Measurements from ENCODE around the gene SDHA. TPM values are rescaled to one million over a fixed set of nuclear protein-coding genes. Genes with fewer than 3 reads are reported as not detected.

The SDHA gene
- total RNA-seq, 1 donor from 2014 or later: 233 TPM

DNA sequence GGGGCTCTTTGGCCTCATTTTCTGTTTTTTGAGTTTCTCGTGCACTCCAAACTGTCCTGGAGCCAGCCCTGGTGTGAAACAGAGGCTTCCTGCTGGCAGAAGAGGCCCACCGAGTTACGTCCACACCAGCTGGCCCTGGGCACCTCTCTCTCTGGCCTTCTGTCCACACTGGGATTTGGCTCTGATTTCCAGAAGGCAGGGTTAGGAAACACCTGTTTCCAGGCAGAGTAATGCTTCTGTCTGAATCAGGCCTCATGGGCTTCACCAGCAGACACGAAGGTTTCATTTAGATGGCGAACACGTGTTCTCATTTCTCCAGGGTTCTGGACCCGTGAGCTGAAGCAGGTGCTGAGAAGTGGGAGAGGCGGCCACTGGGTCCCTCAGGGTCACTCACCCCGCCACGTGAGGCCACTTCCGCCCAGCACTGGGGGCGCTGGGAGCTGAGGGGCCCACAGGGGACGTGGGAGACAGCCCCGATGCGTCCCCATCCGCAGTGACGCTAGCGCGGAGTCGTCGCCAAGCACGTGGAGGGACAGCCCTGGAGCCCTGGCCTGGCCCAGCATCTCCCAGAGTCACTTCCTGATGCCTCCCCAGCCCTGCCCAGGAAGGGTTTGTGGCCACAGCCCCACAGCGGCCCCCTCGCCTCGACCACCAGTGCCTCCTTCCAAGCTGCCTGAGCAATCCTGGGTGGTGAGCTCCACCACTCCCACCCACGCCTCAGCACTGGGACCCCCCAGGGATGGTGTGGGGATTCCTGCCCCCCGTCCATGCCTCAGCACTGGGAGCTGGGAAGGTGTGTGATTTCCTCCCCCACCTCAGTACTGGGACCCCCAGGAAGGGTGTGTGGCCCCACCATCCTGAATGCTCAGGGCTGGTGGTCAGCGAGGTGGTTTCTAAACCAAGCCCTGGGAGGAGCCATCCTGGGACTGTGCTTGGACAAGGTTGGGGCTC, 31.8 kb upstream of the SDHA start:
- DNase-seq (ENCODE audit: low read depth): no peak

DNA sequence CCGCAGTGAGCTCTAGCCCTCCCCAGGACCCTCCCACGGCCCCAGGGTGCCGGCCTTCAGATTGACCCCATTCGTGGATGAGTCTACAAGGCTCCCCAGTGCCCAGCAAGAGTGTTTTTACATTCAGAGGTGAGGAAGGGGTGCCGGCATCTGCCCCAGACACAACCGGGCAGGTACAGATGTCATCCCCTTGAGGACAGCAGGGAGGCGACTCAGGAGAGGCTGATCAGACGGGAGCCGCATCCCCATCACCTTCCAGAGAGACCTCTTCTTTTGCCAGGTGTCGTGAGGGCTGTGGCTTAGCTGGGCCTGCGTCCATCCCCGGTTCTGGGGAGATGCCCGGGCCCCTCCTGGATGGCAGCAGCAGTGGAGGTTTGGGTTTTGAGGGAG, 31.1 kb upstream of the SDHA start:
- DNase-seq (ENCODE audit: low read depth): no peak

DNA sequence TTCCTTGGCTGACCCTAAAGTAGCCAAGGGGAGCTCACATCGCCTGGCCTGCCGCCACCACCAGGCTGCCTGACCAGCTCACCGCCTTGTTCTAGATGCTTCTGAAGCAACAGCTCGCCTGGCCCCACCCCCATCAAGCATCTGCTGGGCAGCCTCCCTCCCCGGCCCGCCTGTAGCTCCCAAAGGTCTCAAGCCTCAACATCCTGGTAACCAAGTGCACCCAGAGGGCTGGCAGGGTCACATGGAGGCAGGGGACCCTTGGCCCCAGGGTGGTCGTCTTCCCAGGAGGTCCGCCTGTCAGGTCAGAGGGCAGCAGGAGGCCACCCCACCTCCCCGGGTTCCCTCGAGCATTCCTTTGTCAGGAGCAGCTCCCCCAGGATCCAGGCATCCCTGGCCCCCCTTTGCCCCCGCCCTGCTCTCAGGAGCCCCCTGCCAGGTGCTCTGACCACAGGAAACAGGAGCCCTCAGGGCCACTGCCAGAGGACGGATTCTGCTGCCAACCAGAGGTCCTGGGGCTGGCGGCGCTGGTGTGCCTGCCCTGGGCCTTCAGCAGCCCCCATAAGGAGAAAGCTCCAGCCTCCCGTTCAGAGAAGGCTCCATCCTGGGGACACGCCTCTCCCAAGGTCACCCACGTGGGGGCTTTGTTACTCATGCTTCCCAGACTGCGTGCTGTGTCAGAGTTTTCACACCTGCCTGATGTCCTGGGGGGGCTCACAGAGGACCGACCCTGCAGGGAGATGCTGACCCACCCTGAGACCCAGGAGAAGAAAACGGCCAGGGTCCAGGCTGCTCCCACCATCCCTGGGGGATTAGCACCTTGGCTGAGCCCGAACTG, 30.3 kb upstream of the SDHA start:
- no peak for DNase-seq (ENCODE audit: low read depth)

DNA sequence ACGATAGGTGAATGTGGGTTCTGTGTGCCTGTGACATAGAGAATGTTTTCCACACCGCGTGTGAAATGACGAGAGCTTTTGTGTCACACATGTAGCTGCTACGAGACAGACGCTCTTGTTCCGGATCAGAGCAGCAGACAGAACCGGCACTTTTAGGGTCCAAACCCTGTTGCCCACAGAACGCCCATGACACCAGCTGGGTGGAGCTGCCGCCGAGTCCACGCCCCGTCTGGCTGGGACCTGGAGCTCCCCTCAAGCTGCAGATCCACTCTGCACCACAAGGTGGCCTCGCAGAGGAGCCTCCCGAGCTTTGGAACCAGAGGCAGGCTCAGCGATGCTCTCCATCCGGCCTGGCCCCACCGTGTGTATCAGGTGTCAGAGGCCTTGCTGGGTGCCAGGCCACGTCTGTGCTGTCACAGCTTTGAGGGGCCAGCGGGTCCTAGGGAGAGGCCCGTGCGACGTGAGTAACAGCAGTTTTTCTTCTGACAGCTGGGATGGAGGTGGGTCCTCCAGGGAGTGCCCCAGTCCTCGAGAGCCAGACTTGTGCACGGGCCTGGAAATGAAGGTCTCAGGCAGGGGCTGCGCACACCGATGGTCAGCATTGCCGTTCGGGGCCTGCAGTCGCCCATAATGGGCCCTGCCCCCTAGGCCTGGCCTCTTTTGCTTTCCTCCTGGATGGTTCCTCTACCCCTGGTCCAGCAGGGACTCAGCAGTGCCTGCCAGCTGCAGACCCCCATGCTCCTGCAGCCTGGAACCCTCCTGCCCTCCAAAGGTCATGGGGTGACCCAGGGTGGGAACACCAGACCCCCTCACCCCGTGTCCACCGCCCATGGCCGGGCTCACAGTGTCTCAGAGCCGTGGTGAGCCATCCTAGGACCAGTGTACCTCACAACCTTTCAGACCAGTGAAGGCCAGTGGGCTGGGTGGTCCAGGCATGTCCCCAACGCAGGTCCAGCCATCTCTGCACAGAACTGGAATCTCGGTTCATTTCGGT, 29.3 kb upstream of the SDHA start:
- peak; percentile 54 for DNase-seq (ENCODE audit: low read depth)

- DNase-seq (ENCODE audit: low read depth): no peak
Measured at GRCh38 chr5:189486-189885, 28.6 kb upstream of the SDHA start.

DNA sequence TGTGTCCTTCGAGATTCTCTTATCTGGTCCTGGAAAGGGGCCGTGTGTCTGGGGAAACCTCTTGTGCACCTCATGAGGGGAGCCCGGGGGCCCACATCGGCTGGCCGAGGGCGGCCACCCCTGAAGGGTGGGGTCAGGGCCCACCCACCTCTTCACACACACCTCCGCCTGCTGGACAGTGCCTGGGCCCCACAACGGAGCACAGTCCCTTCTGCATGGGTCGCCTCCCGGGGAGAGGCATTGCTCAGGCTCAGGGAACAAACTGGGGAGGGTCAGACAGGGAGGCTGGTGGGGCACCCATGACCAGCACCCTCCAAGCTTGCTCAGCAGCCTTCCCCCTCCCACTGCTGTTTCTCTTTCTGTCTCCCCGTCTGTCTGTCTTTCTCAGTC, 28.1 kb upstream of the SDHA start:
- DNase-seq (ENCODE audit: low read depth): no peak

DNA sequence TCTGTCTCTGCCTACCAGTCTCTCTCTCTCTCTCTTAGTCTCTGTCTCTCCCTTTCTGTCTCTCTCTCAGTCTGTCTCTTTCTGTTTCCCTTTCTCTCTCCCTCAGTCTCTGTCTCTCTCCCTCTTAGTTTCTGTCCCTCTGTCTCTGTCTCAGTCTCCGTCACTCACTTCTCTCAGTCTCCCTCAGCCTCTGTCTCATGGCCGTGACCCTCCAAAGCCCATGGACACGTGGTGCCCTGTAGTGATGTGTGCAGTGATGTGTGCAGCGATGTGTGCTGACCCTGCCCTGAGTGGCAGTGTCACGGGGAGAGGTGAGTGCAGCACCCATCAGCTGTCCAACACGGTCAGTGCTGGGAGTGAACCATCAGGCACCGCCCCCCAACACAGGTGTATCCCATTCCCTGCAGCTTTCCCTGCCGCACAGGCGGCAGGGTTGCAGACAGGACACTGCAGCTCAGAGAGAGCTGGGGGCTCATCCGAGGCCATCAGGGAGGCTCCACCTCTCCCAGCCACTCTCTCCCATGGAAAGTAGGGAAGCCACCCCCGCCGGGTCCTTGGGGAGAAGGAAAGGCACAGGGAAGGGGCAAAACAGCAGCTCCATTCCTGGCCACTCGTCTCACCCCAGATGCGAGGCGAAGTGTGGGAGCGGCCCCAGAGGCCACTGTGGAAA, 27.6 kb upstream of the SDHA start:
- DNase-seq (ENCODE audit: low read depth): no peak

GRCh38 chr5:191036-191948, 26.8 kb upstream of the SDHA start, which contains the start of gene LRRC14B:
Gene LRRC14B, plus strand, starts transcription at chr5:191495. Its CDS starts 44 bp downstream, at chr5:191539.
- no peak for DNase-seq (ENCODE audit: low read depth)

DNA sequence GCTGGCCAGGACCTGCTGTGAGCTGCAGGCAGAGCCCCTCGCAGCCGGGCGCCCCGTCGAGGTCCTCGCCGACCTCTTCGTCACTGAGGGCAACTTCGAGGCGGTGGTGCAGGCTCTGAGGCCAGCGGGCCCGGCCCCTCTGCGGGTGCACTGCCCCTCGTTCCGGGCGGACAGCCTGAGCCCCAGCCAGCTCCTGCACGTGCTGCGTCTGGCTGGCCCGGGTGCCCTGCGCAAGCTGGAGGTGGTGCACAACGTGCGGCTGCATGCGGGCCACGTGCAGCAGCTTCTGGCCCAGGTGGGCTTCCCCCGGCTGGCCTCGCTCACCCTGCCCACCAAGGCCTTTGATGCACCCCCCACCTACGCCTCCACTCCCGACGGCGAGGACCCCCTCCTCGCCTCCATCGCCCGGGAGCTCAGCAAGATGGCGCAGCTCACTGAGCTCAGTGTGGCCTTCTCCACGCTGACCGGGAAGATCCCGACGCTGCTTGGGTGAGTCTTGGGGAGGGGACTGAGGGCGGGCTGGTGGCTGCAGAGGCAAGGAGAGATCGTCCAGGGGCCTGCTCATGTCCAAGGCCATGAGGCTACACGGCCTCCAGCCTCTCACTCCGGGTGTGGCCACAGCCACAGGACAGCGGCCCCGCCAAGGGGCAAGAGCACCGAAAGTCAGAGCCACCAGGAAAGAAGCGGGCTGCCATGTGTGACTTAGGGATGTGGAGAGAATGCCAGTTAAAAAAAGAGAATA, 26.0 kb upstream of the SDHA start:
- no peak for DNase-seq (ENCODE audit: low read depth)

GRCh38 chr5:192691-192969, 25.5 kb upstream of the SDHA start:
- no peak for DNase-seq (ENCODE audit: low read depth)

DNA sequence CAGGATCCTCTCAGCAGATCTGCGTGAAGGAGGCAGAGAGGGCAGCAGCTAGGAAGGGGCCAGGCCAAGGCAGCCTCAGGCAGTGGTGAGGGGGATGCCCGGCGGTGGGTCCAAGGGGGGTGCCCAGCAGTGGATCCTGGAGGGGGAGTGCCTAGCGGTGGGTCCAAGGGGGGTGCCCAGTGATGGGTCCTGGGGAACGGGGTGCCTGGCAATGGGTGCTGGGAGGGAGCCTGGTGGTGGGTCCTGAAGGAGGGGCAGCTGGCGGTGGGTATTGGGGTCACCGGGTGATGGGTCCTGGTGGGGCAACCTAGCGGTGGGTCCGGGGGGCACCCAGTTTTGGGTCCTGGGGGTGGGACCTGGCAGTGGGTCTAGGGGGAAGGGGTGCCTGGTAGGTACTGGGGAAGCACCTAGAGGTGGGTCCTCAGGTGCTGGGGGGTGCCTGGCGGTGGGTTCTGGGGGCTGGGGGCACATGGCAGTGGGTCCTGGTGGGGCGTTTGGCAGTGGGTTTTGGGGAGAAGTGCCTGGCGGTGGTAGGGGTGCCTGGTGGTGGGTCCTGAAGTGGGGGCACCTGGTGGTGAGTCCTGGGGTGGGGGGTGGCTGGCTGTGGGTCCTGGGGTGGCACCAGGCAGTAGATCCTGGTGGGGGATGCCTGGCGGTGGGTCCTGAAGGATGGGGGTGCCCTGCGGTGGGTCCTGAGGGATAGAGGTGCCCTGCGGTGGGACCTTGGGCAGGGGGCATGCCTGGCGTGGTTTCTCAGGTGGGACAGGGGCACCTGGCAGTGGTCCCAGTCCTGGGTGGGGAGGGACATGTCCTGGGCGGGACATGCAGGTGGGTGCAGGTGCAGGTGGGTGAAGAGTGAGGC, 24.9 kb upstream of the SDHA start:
- DNase-seq (ENCODE audit: low read depth): no peak

GRCh38 chr5:194102-194501, 24.0 kb upstream of the SDHA start:
- no peak for DNase-seq (ENCODE audit: low read depth)

DNA sequence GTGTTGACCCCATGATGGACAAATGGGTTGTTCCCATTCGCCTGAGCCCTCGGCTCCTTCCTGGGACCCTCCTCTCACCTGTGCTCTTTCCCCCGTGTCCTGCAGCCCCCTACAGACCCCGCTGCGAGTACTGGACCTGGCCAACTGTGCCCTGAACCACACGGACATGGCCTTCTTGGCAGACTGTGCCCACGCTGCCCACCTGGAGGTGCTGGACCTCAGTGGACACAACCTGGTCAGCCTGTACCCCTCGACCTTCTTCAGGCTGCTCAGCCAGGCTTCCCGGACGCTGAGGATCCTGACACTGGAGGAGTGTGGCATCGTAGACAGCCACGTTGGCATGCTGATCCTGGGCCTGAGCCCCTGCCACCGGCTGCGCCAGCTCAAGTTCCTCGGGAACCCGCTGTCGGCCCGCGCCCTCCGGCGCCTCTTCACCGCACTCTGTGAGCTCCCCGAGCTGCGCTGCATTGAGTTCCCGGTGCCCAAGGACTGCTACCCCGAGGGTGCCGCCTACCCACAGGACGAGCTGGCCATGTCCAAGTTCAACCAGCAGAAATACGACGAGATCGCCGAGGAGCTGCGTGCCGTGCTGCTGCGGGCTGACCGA, 23.4 kb upstream of the SDHA start:
- DNase-seq (ENCODE audit: low read depth): no peak

- DNase-seq (ENCODE audit: low read depth): no peak
Measured at GRCh38 chr5:195401-196160, 22.5 kb upstream of the SDHA start.

- no peak for DNase-seq (ENCODE audit: low read depth)
Measured at GRCh38 chr5:196350-196749, 21.8 kb upstream of the SDHA start.

- DNase-seq (ENCODE audit: low read depth): peak; percentile 32
Measured at GRCh38 chr5:197031-197430, 21.1 kb upstream of the SDHA start.

GRCh38 chr5:197892-198489, 20.1 kb upstream of the SDHA start:
- no peak for DNase-seq (ENCODE audit: low read depth)

Data from renal cortical epithelial cell (primary cell).